ENCODE measurements around the gene PRKG1.
A peak's percentile ranks its signal among the peaks of the same experiment; 100 is the strongest.

Gene PRKG1

GRCh38 chr10:52258799-52259425 lies 1184.6 kb downstream of the PRKG1 start:
- DNase-seq: no peak

- no peak for DNase-seq
Observed at GRCh38 chr10:52259426-52259812, 1185.1 kb downstream of the PRKG1 start.

- DNase-seq: no peak
Observed at GRCh38 chr10:52261362-52261761, 1187.1 kb downstream of the PRKG1 start.

GRCh38 chr10:52265131-52265926 lies 1191.0 kb downstream of the PRKG1 start:
- no peak for DNase-seq

- no peak for DNase-seq
Observed at GRCh38 chr10:52266858-52267257, 1192.6 kb downstream of the PRKG1 start.

- DNase-seq: no peak
Observed at GRCh38 chr10:52268790-52269189, 1194.5 kb downstream of the PRKG1 start.

- DNase-seq: no peak
Observed at GRCh38 chr10:52269233-52269632, 1194.9 kb downstream of the PRKG1 start.

- no peak for DNase-seq
Observed at GRCh38 chr10:52276163-52276562, 1201.9 kb downstream of the PRKG1 start.

- no peak for DNase-seq
Observed at GRCh38 chr10:52276986-52277385, 1202.7 kb downstream of the PRKG1 start.

- no peak for DNase-seq
Observed at GRCh38 chr10:52279546-52279945, 1205.3 kb downstream of the PRKG1 start.

GRCh38 chr10:52280051-52280450 lies 1205.8 kb downstream of the PRKG1 start:
- no peak for DNase-seq

GRCh38 chr10:52283174-52283573 lies 1208.9 kb downstream of the PRKG1 start:
- no peak for DNase-seq

- DNase-seq: no peak
Observed at GRCh38 chr10:52284416-52285013, 1210.2 kb downstream of the PRKG1 start.

- no peak for DNase-seq
Observed at GRCh38 chr10:52287866-52288265, 1213.6 kb downstream of the PRKG1 start.

- DNase-seq: no peak
Observed at GRCh38 chr10:52297747-52298146, 1223.5 kb downstream of the PRKG1 start.

- no peak for DNase-seq
Observed at GRCh38 chr10:52300599-52301277, 1226.5 kb downstream of the PRKG1 start.

GRCh38 chr10:52308251-52309031 lies 1234.2 kb downstream of the PRKG1 start:
- peak; percentile 11 for DNase-seq

GRCh38 chr10:52312942-52313255 lies 1238.6 kb downstream of the PRKG1 start:
- DNase-seq: no peak

- no peak for DNase-seq
Observed at GRCh38 chr10:52313256-52313932, 1239.1 kb downstream of the PRKG1 start.

GRCh38 chr10:52313933-52314821 lies 1239.9 kb downstream of the PRKG1 start, which contains the start of gene DKK1:
TSS of gene DKK1 (plus strand) at chr10:52314281. CDS start at chr10:52314435, 154 bp downstream.
- DNase-seq: peak; percentile 17

Measured in activated naive CD4-positive, alpha-beta T cell treated with anti-CD3 and anti-CD28 coated beads, Interleukin-2, amount 50 U/mL, for 16 hours (primary cell).